Right lobe of liver (tissue), 6 donors: ENCODE results near the gene PROP1. TPM values are rescaled to one million over a fixed set of nuclear protein-coding genes. Genes with fewer than 3 reads are reported as not detected.

Source experiments
- ATAC-seq, 4 donors: fragments of 200-7000 bp; cut with Tn5 transposase; one replicate each; pipeline ENCODE4 v1.9.1; 2020; ENCODE audit warnings: mild to moderate bottlenecking in 4 of 4, moderate library complexity in 4 of 4
- DNase-seq, 3 donors: peaks; one replicate each; pipeline ENCODE4 v3.0.0-alpha.2; 2020
- H3K27ac ChIP-seq, 3 donors: fragments of 200-600 bp; one replicate each; pipeline ENCODE4 v1.8.0; 2022
- H3K27me3 ChIP-seq, 2 donors: fragments of 200-600 bp; one replicate each; pipeline ENCODE4 v1.8.0; 2022
- H3K36me3 ChIP-seq, 4 donors: fragments of 200-600 bp; sonication (generic) in 1 of 4; one replicate each; pipeline versions ENCODE4 v1.5.1 to v1.8.0; 2017 to 2022; ENCODE audit warnings: control low read depth in 1 of 4
- H3K4me1 ChIP-seq, 4 donors: fragments of 200-600 bp; sonication (generic) in 1 of 4; one replicate each; pipeline versions ENCODE4 v1.5.1 to v1.8.0; 2017 to 2022; ENCODE audit warnings: control low read depth in 1 of 4
- H3K4me3 ChIP-seq, 3 donors: fragments of 200-600 bp; one replicate each; pipeline ENCODE4 v1.8.0; 2022
- H3K9me3 ChIP-seq, 4 donors: fragments of 200-600 bp; sonication (generic) in 1 of 4; one replicate each; pipeline versions ENCODE4 v1.5.1 to v1.8.0; 2017 to 2022; ENCODE audit warnings: control low read depth in 1 of 4
- POLR2A ChIP-seq: fragments of 450-650 bp; IDR thresholded peaks from one replicate; pipeline ENCODE4 v1.6.1; 2017; ENCODE audit warnings: antibody characterized with exemption, mild to moderate bottlenecking
- WGBS: methylation state at CpG from one replicate; pipeline ENCODE4 v1.1.6; 2018; ENCODE audit warnings: low coverage, low lambda C conversion rate; ENCODE audit not compliant: insufficient coverage; ENCODE audit errors: missing lambda C conversion rate; 5-methylcytosine and 5-hydroxymethylcytosine counted together
- intact Hi-C, 2 donors: fragments of 100-400 bp; cut with DNase I; formaldehyde crosslinking; loops; one replicate each; pipeline versions ENCODE4 v1.11.2 to v1.14.1; 2022
- total RNA-seq, 6 experiments: library from RNA; depleted of rRNA in 2 of 6; stranded (reverse); fragments of >200 nt in 2 of 6; fragmentation: NEBNext Ultra II Directional in 3 of 6; extraction: Animal tissue kit (Norgen Biotek cat#: 25700) in 3 of 6; gene quantifications; one replicate each; pipeline versions ENCODE4 v1.1.0 to v1.2.4, GENCODE V29; 2016 to 2023
- TF ChIP-seq, protein P1 (sequence below), 4 donors: fragments of 200-600 bp in 3 of 4; fragments of 450-650 bp in 1 of 4; IDR thresholded peaks; one replicate each; pipeline versions ENCODE4 v1.5.1 to v1.8.0; 2016 to 2022; ENCODE audit warnings: antibody characterized with exemption in 4 of 4, mild to moderate bottlenecking in 2 of 4
- donor health status: DM: no; HTN: yes; CAD: no.
- donor health status: DM: no; HTN: no; CAD: no.
- donor health status: DM: no; HTN: no; CAD: no.
- donor health status: DM: no; HTN: yes; CAD: no.
- donor health status: DM: no; HTN: yes; CAD: no.

The PROP1 gene
- total RNA-seq, 6 experiments from 2014 or later: not detected

DNA sequence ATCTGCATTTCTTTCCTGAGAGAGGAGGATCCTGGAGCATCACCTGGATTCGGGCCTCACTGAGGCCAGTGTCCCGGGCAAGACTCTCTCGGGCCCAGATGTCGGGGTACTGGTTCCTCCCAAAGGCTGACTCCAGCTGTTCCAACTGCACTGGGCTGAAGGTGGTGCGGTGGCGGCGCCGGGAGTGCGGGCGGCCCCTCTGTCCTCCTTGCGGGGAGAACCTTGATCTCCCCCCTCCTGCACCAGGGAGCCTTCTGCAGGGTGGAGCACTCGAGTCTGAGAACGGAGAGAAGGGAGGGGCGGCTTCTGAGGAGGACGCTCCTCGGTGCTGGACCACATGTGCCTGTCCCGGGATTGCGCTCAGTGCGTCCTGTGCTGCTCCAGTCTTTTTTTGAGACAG lies 2.0 kb downstream of the PROP1 start:
- intact Hi-C loops: no loop called here

DNA sequence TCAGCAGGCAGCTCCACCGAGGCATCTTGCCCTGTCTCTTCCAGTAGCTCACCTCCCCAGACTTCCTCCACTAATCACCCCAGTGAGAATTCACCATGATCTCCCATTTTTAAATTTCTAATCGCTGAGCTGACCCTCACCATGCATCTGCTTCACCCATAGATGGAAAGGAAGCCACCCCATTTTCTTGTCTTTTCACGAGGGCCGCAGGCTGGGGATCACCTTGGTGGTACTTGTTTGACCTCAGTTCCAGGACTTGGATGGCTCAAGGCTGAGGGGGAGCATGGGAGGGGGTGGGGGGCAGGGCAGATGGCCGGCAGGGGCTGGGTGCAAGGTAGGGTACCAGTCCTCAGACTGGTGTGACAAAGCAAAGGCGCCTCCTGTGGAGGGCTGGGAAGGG lies 3.6 kb downstream of the PROP1 start:
- H3K27me3 ChIP-seq: no peaks in the 10 kb centered on the region
- H3K27ac ChIP-seq: no peak overlapping the region
- ATAC-seq (no peak), DNase-seq (no peak)
- intact Hi-C loops: no loop called here
- TF ChIP-seq, protein P1, sequence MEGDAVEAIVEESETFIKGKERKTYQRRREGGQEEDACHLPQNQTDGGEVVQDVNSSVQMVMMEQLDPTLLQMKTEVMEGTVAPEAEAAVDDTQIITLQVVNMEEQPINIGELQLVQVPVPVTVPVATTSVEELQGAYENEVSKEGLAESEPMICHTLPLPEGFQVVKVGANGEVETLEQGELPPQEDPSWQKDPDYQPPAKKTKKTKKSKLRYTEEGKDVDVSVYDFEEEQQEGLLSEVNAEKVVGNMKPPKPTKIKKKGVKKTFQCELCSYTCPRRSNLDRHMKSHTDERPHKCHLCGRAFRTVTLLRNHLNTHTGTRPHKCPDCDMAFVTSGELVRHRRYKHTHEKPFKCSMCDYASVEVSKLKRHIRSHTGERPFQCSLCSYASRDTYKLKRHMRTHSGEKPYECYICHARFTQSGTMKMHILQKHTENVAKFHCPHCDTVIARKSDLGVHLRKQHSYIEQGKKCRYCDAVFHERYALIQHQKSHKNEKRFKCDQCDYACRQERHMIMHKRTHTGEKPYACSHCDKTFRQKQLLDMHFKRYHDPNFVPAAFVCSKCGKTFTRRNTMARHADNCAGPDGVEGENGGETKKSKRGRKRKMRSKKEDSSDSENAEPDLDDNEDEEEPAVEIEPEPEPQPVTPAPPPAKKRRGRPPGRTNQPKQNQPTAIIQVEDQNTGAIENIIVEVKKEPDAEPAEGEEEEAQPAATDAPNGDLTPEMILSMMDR (IDR thresholded peaks at IDR 0.05): no peak
- TF ChIP-seq POLR2A: no peak
- no peaks in the 10 kb centered on the region for H3K4me1 ChIP-seq
- WGBS: 73% methylated on average over 6 of the region's 6 CpGs
- no peaks in the 10 kb centered on the region for H3K9me3 ChIP-seq
- H3K4me3 ChIP-seq: no peak overlapping the region
- no peaks in the 10 kb centered on the region for H3K36me3 ChIP-seq

More for the DNA sequence above, 2.0 kb downstream of the PROP1 start:
- Histone ChIP-seq H3K36me3 (no peaks in the 10 kb centered on the region), H3K27ac (no peak overlapping the region), H3K4me1 (no peaks in the 10 kb centered on the region), H3K4me3 (no peak overlapping the region), H3K27me3 (no peaks in the 10 kb centered on the region), H3K9me3 (no peaks in the 10 kb centered on the region)
- ATAC-seq (no peak), DNase-seq (no peak)
- TF ChIP-seq, protein P1 (IDR thresholded peaks at IDR 0.05): no peak
- no peak for TF ChIP-seq POLR2A
- WGBS: no CpG with 5 or more reads among the region's 19 CpGs

DNA sequence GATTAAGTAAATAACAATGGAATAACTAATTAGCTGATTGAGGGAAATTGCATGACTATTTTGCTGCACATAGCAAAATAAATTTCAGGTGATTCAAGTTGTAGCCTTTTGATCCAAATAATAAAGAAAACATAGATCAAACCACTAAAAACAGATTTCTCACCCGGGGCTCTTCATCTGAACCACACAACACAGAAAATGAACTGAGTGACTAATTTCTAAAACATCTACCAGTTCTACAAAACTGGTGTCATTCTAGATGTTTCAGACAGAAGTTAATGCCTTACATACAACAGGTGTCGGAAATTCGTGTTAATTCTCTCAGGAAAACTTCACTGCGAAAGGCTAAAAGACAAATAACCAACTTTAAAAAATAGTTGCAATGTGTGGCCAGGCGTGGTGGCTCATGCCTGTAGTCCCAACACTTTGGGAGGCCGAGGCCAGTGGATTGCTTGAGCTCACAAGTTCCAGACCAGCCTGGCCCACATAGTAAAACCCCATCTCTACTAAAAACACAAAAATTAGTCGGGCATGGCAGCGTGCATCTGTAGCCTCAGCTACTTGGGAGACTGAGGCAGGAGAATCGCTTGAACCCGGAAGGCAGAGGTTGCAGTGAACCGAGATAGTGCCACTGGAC lies 6.9 kb downstream of the PROP1 start:
- DNase-seq: no peak
- Histone ChIP-seq H3K9me3 (no peaks in the 10 kb centered on the region), H3K36me3 (no peaks in the 10 kb centered on the region), H3K27ac (no peak overlapping the region), H3K4me3 (no peak overlapping the region), H3K27me3 (peaks cover 0 to 8% of the 10 kb centered on the region in 2 donors), H3K4me1 (no peaks in the 10 kb centered on the region)
- intact Hi-C loops: no loop called here
- 78% methylated on average over 11 of the region's 11 CpGs for WGBS
- no peak for ATAC-seq
- TF ChIP-seq, protein P1 (IDR thresholded peaks at IDR 0.05): no peak
- TF ChIP-seq POLR2A: no peak

DNA sequence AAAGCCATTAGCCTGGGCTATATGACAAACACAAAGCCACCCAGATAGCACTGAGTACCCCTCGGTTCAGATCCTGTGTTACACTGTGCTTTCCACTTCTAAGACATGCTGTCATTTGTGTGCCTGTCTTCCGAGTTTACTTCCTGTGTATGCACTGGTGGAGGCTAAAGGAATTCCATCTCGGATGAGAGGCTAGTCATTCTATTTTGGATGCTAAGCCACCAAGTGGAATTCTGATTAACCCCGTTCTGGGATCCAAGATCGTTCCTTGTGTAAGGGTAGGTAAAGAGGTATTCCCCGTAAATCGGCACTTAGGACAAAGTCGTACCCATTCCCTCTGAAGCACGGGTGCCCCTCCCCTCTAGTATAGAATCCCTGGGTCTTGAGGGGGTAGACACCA lies 8.7 kb downstream of the PROP1 start:
- intact Hi-C loops: no loop called here
- peaks cover 0 to 8% of the 10 kb centered on the region in 2 donors for H3K27me3 ChIP-seq

More for the DNA sequence above, 8.7 kb downstream of the PROP1 start:
- ATAC-seq (no peak), DNase-seq (no peak)
- TF ChIP-seq, protein P1 (IDR thresholded peaks at IDR 0.05): no peak
- TF ChIP-seq POLR2A: no peak
- H3K9me3 ChIP-seq: no peaks in the 10 kb centered on the region
- no peak overlapping the region for H3K4me3 ChIP-seq
- H3K4me1 ChIP-seq: no peaks in the 10 kb centered on the region
- no peaks in the 10 kb centered on the region for H3K36me3 ChIP-seq
- H3K27ac ChIP-seq: no peak overlapping the region
- WGBS: 45% methylated on average over 5 of the region's 9 CpGs
